ENCODE measurements around the gene ASCC3.
"Not testable (repeated sequence)": the region's sequence is repeated elsewhere in the genome, so short reads cannot be mapped to it uniquely, and the experiment has no call there.

The ASCC3 gene

GRCh38 chr6:100658486-100658885, 222.6 kb downstream of the ASCC3 start:
- peaks cover 29% of the 10 kb centered on the region for H3K4me1 ChIP-seq (ENCODE audit: control insufficient read depth, insufficient read depth, low read length)
- no peaks in the 10 kb centered on the region for H3K9me3 ChIP-seq (ENCODE audit: control insufficient read depth, insufficient read depth, low read length)
- no peak overlapping the region for H3K9ac ChIP-seq (ENCODE audit: low read depth, low read length)
- H3K36me3 ChIP-seq (ENCODE audit: control insufficient read depth, insufficient read depth, low read length) = peaks cover 9% of the 10 kb centered on the region
- H3K27ac ChIP-seq (ENCODE audit: low read depth, low read length) = peak overlapping the region; percentile 52
- H3K4me3 ChIP-seq (ENCODE audit: low read depth, low read length) = peak overlapping the region; percentile 43; the same call in 1 of the 2 replicates
- no peaks in the 10 kb centered on the region for H3K27me3 ChIP-seq (ENCODE audit: control insufficient read depth, insufficient read depth, low read length)

- Histone ChIP-seq H3K27ac (ENCODE audit: low read depth, low read length) (no peak overlapping the region), H3K4me1 (ENCODE audit: control insufficient read depth, insufficient read depth, low read length) (peaks cover 22% of the 10 kb centered on the region), H3K9me3 (ENCODE audit: control insufficient read depth, insufficient read depth, low read length) (no peaks in the 10 kb centered on the region), H3K9ac (ENCODE audit: low read depth, low read length) (no peak overlapping the region), H3K36me3 (ENCODE audit: control insufficient read depth, insufficient read depth, low read length) (peaks cover 10% of the 10 kb centered on the region), H3K4me3 (ENCODE audit: low read depth, low read length) (no peak overlapping the region), H3K27me3 (ENCODE audit: control insufficient read depth, insufficient read depth, low read length) (no peaks in the 10 kb centered on the region)
Observed at GRCh38 chr6:100657678-100658330, 223.3 kb downstream of the ASCC3 start.

GRCh38 chr6:100641147-100641546, 240.0 kb downstream of the ASCC3 start:
- H3K27me3 ChIP-seq (ENCODE audit: control insufficient read depth, insufficient read depth, low read length); H3K9ac ChIP-seq (ENCODE audit: low read depth, low read length); H3K9me3 ChIP-seq (ENCODE audit: control insufficient read depth, insufficient read depth, low read length); H3K4me3 ChIP-seq (ENCODE audit: low read depth, low read length); H3K27ac ChIP-seq (ENCODE audit: low read depth, low read length); H3K4me1 ChIP-seq (ENCODE audit: control insufficient read depth, insufficient read depth, low read length): not testable (repeated sequence)
- H3K36me3 ChIP-seq (ENCODE audit: control insufficient read depth, insufficient read depth, low read length) = peaks cover 40% of the 10 kb centered on the region

GRCh38 chr6:100633096-100633777, 247.9 kb downstream of the ASCC3 start:
- Histone ChIP-seq H3K36me3 (ENCODE audit: control insufficient read depth, insufficient read depth, low read length) (peaks cover 13% of the 10 kb centered on the region), H3K27ac (ENCODE audit: low read depth, low read length) (peak overlapping the region; percentile 28), H3K4me1 (ENCODE audit: control insufficient read depth, insufficient read depth, low read length) (no peaks in the 10 kb centered on the region), H3K9ac (ENCODE audit: low read depth, low read length) (no peak overlapping the region), H3K27me3 (ENCODE audit: control insufficient read depth, insufficient read depth, low read length) (no peaks in the 10 kb centered on the region), H3K4me3 (ENCODE audit: low read depth, low read length) (no peak overlapping the region), H3K9me3 (ENCODE audit: control insufficient read depth, insufficient read depth, low read length) (no peaks in the 10 kb centered on the region)

DNA sequence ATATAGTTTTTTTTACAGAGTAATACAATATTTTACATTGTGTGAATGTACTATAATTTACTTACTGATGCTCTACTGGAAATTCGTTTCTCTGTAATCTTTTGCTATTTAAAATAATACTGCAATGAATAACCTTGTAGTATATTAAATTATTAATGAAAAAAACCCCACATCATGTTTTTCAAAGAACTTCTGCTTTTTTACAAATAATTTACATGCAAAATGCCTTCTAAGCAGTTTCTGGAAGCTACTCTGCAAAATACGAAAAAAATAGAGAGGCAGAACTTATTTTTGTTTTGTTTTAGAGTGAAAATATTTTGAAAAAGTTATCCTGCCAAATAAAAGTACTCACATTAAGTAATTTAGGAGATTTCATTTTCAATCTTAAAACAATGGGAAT, 250.6 kb downstream of the ASCC3 start:
- Histone ChIP-seq H3K27me3 (ENCODE audit: control insufficient read depth, insufficient read depth, low read length) (no peaks in the 10 kb centered on the region), H3K4me3 (ENCODE audit: low read depth, low read length) (no peak overlapping the region), H3K9ac (ENCODE audit: low read depth, low read length) (no peak overlapping the region), H3K36me3 (ENCODE audit: control insufficient read depth, insufficient read depth, low read length) (peaks cover 27% of the 10 kb centered on the region), H3K9me3 (ENCODE audit: control insufficient read depth, insufficient read depth, low read length) (no peaks in the 10 kb centered on the region), H3K27ac (ENCODE audit: low read depth, low read length) (no peak overlapping the region), H3K4me1 (ENCODE audit: control insufficient read depth, insufficient read depth, low read length) (no peaks in the 10 kb centered on the region)

GRCh38 chr6:100627911-100628758, 253.0 kb downstream of the ASCC3 start:
- no peak overlapping the region for H3K4me3 ChIP-seq (ENCODE audit: low read depth, low read length)
- H3K9ac ChIP-seq (ENCODE audit: low read depth, low read length) = no peak overlapping the region
- peaks cover 45% of the 10 kb centered on the region for H3K36me3 ChIP-seq (ENCODE audit: control insufficient read depth, insufficient read depth, low read length)
- no peaks in the 10 kb centered on the region for H3K27me3 ChIP-seq (ENCODE audit: control insufficient read depth, insufficient read depth, low read length)
- no peaks in the 10 kb centered on the region for H3K4me1 ChIP-seq (ENCODE audit: control insufficient read depth, insufficient read depth, low read length)
- H3K27ac ChIP-seq (ENCODE audit: low read depth, low read length) = no peak overlapping the region
- no peaks in the 10 kb centered on the region for H3K9me3 ChIP-seq (ENCODE audit: control insufficient read depth, insufficient read depth, low read length)

GRCh38 chr6:100626721-100627120, 254.4 kb downstream of the ASCC3 start:
- H3K9me3 ChIP-seq (ENCODE audit: control insufficient read depth, insufficient read depth, low read length) = 0 out of 2 replicates have a peak, but pooled peaks cover 2% of the 10 kb centered on the region
- H3K27me3 ChIP-seq (ENCODE audit: control insufficient read depth, insufficient read depth, low read length) = no peaks in the 10 kb centered on the region
- no peaks in the 10 kb centered on the region for H3K4me1 ChIP-seq (ENCODE audit: control insufficient read depth, insufficient read depth, low read length)
- H3K4me3 ChIP-seq (ENCODE audit: low read depth, low read length) = no peak overlapping the region
- no peak overlapping the region for H3K27ac ChIP-seq (ENCODE audit: low read depth, low read length)
- no peak overlapping the region for H3K9ac ChIP-seq (ENCODE audit: low read depth, low read length)
- peaks cover 55% of the 10 kb centered on the region for H3K36me3 ChIP-seq (ENCODE audit: control insufficient read depth, insufficient read depth, low read length)

DNA sequence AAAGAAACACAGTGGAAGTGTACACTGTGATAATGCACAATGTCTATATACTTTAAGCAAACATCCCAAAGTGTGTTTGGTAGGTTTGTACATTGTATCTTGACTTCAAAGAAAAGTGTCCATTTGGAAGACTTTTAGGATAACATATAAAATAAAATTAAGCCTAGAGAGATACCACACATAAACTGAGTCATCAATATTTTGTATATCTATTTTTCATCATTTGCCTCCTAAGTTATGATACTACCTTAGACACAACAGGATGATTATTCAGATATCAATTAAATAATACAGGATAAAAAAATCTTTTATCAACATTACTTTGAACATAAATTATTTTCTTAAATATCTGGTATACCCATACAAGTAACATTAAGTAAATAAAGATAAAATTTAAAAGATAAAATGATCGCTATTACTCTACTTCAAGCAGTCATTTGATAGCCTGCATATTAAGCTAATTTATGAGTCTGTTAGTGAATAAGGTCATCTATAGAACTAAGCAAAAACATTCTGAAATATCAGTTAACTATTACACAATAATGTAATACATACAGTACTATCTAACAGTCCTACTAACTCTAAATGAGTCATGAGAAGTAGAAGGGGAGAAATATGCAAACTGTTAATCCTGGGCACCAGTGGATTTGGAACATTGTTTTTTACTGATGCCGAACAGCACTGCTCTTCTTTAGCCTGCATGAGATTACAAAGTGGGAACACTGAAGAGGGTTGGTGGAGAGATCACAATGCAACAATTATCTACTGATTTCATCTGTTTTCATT, 258.0 kb downstream of the ASCC3 start:
- no peak overlapping the region for H3K27ac ChIP-seq (ENCODE audit: low read depth, low read length)
- 0 out of 2 replicates have a peak, but pooled peaks cover 2% of the 10 kb centered on the region for H3K9me3 ChIP-seq (ENCODE audit: control insufficient read depth, insufficient read depth, low read length)
- H3K4me1 ChIP-seq (ENCODE audit: control insufficient read depth, insufficient read depth, low read length) = no peaks in the 10 kb centered on the region

DNA sequence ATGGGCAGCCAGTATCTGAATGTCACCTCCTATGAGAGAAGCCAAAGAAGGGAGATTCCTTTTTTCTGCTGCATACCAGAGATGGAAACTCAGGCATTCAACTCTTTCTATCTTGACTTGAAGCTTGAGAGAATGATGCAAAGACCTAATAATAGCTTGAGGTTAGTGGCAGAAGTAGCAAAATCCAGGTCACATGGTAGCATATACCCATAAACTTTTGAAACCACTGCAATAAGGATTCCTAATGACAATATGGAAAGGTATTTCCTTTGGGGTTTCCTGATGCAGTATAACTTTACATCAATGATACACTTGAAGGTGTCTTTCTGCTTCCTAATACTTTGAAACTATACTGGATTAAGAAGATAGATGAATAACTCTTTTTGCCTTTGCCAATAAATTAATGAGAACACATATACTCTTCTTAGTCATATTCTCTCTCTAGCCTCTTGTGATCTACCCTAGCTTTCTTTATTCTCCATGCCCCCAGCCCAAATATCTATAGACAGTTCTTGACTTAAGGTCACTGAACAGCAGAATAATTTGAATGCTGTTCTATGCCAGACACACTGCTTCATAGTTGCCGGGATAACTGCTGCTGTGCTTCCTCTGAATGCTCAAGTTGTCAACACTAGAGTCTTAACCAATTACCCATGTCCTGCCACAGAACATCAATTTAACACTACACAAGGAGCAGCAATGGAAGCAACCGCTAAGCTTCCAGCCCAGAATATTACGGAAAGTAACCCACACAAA, 260.9 kb downstream of the ASCC3 start:
- Histone ChIP-seq H3K27me3 (ENCODE audit: control insufficient read depth, insufficient read depth, low read length) (no peaks in the 10 kb centered on the region), H3K9ac (ENCODE audit: low read depth, low read length) (no peak overlapping the region), H3K4me3 (ENCODE audit: low read depth, low read length) (no peak overlapping the region), H3K9me3 (ENCODE audit: control insufficient read depth, insufficient read depth, low read length) (0 out of 2 replicates have a peak, but pooled peaks cover 2% of the 10 kb centered on the region), H3K27ac (ENCODE audit: low read depth, low read length) (no peak overlapping the region), H3K36me3 (ENCODE audit: control insufficient read depth, insufficient read depth, low read length) (peaks cover 41% of the 10 kb centered on the region), H3K4me1 (ENCODE audit: control insufficient read depth, insufficient read depth, low read length) (no peaks in the 10 kb centered on the region)

More for the DNA sequence above, 258.0 kb downstream of the ASCC3 start:
- Histone ChIP-seq H3K4me3 (ENCODE audit: low read depth, low read length) (no peak overlapping the region), H3K27me3 (ENCODE audit: control insufficient read depth, insufficient read depth, low read length) (no peaks in the 10 kb centered on the region), H3K9ac (ENCODE audit: low read depth, low read length) (no peak overlapping the region), H3K36me3 (ENCODE audit: control insufficient read depth, insufficient read depth, low read length) (peaks cover 57% of the 10 kb centered on the region)

DNA sequence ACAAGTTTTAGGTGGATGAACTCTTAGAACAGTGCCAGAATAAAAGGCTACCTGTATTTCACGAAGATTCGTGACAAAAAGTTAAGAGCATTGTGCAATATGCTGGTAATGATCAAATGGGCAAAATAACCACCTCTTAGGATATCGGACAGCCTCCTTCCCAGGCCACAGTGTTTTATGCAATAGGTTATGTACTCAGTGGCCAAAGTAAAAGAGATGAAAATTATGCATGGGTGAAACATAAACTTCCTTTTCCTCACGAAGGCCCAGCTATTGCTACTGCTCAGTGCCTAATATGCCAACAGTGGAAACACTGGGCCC, 262.8 kb downstream of the ASCC3 start:
- Histone ChIP-seq H3K27me3 (ENCODE audit: control insufficient read depth, insufficient read depth, low read length) (no peaks in the 10 kb centered on the region), H3K9me3 (ENCODE audit: control insufficient read depth, insufficient read depth, low read length) (0 out of 2 replicates have a peak, but pooled peaks cover 2% of the 10 kb centered on the region), H3K9ac (ENCODE audit: low read depth, low read length) (no peak overlapping the region), H3K4me3 (ENCODE audit: low read depth, low read length) (no peak overlapping the region), H3K27ac (ENCODE audit: low read depth, low read length) (no peak overlapping the region), H3K36me3 (ENCODE audit: control insufficient read depth, insufficient read depth, low read length) (peaks cover 29% of the 10 kb centered on the region), H3K4me1 (ENCODE audit: control insufficient read depth, insufficient read depth, low read length) (no peaks in the 10 kb centered on the region)

All from HUES48 (cell line).